Activated effector memory CD4-positive, alpha-beta T cell treated with anti-CD3 and anti-CD28 coated beads, Interleukin-2, amount 50 U/mL, for 16 hours (primary cell): ENCODE data around the gene SUN5.

Source experiments
- DNase-seq: peaks from one replicate; pipeline ENCODE4 v3.0.0-alpha.2; 2020

Gene SUN5

DNA sequence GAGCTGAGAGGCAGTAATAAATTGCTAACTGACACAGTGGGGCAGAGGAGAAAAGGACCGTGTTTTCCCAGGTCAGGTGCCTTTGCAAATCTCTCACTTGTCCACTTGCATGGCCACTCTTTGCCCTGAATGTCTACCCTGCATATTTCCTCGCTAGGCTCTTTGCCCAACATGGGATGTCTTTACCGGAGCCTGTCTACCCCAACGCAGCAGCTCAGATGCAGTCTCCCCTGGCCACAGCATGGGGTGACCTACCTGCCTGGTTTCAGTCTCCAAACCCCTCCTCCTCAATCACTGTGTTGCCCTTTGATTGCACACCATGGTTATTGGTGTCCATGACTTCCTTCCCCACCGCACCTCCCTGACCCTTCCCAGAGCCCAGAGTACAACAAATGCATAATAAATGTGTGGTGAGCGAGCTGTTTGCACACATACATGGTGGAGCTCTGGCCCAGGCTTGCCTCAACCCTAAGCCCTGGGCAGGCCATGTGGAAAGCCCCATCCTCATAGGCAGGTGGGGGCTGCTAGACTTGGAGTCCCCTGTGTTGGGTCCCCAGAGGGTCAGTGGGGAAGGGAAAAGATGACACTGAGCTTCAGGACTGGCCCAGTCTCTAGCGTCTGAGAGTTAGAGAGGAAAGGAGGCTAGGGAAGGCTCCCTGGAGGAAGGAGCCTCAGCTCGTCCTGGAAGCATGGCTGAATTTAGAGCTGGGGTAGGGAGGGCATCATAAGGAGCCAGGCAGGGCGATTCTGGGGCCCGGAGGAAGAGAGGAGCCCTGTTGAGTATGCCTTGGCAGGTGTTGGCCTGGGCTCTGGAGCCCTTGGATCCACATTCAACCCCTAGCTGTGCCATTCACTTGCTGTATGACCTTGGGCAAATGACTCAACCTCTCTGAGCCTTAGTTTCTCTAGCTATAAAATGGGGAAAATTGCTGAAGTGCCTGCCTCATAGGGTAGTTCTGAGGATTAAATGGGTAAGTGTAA, 22.8 kb upstream of the SUN5 start:
- no peak for DNase-seq

DNA sequence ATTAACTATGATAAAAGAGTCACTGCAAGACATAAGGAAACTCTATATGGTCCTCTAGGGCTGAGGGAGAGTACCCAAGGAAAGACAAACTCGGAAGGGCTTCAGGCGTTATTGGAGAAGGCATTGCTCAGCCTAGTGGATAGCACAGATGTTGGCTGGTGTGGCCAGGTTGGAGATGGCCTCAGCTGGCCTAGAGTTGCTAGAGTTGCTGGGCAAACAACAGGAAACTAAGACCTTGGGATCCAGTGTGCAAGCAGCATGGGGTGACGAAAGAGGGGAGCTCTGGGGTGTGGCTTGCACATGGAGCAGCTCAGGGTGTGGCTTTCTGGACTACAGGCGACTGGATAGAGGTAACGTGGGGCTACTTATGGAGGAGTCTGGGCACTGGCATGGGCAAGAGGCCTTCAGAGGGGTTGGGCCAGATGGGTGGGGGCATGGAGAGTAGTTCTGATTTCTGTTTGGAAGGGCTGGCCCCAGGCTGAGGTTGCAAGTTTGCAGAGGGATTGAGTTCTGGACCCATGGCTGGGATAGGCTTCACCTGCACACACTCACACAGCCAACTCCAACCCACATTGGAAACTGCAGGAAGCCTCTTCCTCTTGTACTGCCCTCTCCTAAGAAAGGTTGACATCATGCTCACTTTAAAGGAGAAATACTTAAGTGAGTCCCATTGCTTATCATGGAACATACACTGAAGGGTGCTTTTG, 22.0 kb upstream of the SUN5 start:
- no peak for DNase-seq

- DNase-seq = no peak
These were observed 21.2 kb upstream of the SUN5 start for GRCh38 chr20:33025318-33025876.

- no peak for DNase-seq
These were observed 20.5 kb upstream of the SUN5 start for GRCh38 chr20:33024609-33025317.

GRCh38 chr20:33024243-33024560, 20.0 kb upstream of the SUN5 start:
- no peak for DNase-seq

DNA sequence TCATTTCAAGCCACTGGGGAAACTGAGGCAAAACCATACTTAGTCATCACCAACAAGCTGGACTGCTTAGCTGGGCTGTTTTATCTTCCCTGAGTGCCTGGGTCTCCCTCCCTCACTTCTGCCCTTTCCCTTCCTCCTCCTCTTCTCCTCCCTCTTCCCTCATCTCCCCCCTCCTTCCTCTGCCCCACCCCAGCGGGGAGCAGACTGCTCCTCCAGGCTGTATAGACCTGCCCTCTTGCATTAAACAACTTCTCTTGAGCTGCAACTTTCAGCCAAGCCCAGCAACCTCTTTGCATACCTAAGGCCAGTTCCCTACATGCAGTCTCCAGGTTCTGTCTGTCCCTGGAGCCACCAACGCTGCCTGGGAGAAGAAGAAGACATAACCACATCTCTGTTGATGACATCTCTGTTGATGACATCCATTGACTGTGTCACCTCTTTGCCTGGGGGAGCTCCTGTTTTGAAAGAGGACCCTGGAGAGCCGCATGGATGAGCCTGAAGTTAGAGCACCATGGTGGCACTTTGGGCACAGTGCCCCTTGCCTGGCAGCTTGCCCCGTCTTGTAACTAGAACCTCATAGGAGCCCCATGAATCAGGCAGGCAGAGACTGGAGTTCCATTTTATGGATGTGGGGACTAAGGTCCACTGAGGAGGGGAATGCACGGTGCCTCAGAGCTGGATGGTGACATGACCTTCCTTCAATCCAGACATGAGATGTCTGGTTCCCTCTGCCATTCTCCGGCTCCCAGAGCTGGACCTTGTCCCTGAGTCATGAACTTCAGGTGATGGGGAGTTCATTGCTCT, 19.4 kb upstream of the SUN5 start:
- DNase-seq = no peak

- DNase-seq = no peak
These were observed 18.6 kb upstream of the SUN5 start for GRCh38 chr20:33022694-33023438.

GRCh38 chr20:33022289-33022688, 18.1 kb upstream of the SUN5 start:
- no peak for DNase-seq

DNA sequence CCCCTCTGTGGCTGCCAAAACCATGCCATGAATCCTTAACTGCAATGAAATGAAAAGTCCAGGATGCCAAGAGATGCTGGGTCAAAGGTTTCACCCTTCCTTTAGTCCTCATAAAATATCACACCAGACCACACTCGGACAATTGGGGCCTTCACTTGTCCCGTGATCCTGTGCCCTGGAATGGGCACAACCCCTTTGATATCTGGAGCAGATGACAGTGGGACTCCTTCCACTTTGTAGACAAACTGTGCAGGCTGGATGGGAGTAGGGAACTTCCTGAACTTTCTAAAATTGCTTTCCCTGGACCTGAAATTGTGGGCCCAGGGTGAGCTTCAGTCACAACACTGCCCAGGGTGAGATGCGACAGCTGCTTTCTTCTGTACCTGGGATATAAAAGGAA, 17.6 kb upstream of the SUN5 start:
- no peak for DNase-seq

DNA sequence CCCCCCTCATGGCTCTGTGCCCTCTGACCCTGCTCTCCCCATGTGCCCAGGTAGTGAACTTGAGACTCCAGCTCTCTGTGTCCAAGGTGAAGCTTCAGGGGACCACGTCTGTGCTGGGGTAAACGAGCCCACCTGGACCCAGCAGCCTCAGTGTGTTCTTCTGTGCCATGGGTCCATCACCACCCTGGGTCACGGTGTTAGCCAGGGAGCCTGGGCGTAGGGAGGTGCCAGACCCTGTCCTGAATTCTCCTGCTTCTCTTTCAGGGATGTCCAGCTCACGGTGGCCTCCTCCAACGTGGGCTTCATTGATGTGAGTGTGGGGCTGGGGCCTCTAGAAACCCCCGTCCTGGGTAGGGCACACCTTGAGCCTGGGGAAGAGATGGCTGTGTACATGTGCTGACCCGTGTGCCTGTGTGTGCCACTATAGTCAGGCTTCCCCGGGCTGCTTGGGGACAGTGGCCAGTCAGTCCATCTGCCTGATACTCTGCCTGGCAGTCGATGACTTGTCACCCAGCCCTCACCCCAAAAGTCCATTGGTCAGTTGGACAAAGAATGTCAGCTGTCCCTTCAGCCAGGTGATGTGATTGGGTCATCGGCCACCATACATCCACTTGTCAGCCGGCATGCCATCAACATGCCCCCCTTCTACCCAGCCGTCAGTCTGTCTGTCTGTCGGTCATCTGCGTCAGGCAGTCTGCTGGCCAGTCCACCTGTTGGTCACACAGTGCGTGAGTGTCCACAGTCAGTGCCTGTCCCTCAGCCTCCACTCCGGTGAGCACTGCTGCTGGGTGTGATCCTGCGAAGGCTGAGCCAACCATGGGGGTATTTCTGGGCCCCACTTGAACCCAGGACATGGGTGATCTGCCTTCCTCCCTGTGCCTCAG, 16.3 kb upstream of the SUN5 start:
- no peak for DNase-seq

- no peak for DNase-seq
These were observed 15.4 kb upstream of the SUN5 start for GRCh38 chr20:33019465-33020277.

GRCh38 chr20:33018169-33018931, 14.1 kb upstream of the SUN5 start:
- DNase-seq = no peak

GRCh38 chr20:33017542-33017941, 13.3 kb upstream of the SUN5 start:
- DNase-seq = no peak

DNA sequence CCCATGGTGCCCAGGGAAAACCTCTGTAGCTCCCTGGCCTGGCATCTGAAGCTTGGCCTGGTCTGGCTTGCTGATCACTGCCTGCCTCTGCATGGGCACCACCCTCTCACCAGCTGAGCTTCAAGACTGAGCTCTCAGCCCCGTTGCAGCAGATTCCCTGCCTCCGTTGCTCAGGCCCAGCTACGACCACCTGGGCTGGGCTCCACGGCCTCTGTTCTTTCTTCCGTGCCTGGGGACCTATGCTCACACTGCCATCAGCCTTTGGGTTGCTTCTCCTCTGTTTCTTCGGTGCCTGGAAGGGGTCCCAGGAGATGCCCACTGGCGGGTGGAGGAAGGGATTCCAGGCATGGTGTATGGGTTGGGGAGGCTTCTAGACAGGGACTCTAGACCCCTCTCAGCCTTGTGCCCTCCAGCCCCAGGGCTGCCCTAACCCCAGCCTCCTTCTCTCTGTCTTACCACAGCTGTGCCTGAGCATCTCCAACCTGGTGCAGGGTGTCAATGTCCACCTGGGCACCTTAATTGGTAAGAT, 12.4 kb upstream of the SUN5 start:
- DNase-seq = no peak

DNA sequence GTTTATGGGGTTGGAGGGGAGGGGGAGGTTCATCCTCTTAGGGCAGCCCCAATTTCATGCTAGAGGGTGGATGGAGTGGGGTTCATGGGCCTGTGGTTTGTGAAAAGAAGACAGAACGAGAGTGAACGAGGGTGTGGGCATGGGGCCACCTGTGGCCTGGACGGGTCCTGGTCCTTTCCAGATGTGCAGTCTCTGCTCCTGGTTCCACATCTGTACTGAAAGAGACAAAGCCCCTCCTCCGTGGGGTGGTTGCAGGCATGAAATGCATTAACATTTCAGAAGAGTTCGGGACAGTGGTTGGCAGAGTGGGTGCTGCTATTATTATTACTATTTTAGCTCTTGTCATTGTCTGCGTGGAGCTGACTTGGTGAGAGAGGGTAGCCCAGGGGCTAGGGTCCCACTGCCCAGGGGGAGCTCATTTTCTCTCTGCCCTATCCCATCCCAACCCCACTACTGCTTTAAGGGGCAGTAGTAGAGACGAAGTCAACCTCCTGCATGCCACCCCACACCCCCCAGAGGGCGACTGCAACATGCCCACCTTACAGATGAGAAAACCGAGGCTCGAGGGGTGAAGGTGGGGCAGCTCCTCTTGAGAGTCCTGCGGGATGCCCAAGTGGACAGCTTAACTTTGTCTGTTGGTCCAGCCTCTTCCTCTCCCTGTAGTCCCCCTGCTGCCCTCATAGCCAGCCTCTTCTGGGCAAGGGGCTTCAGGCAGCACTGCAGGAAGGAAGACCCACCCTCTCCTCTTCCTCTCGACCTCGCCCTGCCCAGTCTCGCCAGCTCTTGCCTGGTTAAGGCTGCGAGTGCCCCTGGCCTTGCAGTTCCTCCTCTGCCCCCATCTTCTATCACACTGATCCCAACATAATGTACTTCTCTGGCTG, 11.7 kb upstream of the SUN5 start:
- DNase-seq = no peak

DNA sequence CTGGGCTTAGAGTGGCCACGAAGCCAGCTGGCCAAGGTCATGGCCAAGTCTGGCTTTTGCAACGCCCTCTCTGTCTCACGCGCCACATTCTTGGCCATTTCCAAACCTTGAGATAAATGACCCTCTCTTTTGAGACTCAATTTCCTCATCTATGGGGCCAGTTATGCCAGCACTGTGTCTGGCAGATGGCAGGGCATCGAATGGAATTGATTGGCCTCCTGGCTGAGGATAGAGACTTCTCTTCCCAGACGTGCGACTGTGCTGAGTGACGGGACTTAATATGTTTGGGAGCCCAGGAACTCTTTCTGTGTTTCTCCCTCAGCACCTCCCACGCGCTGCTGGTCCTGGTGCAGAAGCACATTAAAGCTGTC, 10.9 kb upstream of the SUN5 start:
- DNase-seq = no peak

DNA sequence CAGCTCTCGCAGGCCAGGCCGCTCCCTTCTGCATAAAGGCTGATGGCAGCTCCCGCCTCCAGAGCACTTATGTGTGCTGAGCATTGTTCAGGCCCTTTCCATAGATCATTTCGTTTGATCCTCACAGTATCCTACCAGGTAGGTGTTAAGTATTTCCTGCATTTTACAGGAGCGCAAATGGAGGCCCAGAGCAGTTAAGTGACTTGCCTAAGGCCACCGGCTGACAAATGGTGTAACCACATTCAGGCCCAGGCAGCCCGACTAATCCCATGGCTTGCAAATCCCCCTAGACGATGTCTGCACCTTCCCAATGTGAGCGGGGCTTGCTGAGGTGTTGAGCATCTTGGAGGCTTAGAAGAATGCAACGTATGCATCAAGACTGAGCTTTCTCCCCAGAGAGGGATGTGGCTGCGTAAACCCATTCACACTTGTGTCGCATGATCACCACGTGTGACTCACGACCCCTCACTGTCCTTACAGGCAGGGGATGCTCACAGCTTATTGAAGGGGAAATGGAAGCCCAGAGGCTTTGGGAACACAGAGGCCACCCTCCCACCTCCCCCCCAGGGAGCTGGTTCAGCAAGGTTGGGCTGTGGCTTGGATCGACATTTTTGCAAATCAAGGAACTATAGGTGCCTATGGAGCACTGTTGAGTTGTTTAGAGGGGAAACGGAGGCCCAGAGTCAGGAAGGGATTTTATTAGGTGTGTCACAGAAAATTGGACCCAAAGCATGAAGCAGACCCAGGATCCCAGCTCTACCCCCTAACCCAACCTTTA, 10.3 kb upstream of the SUN5 start:
- DNase-seq = no peak
